Adrenal gland (tissue), 12 donors: Measurements from ENCODE around the gene ACAP3. TPM values are rescaled to one million over a fixed set of nuclear protein-coding genes. Genes with fewer than 3 reads are reported as not detected.

Experiments
- DNase-seq, 7 donors: peaks; one replicate each; pipeline ENCODE4 v3.0.0-alpha.2; 2019 to 2020
- H3K27ac ChIP-seq, 5 donors: fragments of 200-600 bp; sonication (generic) in 4 of 5; 1 replicate in 3 of 5; 2 replicates in 2 of 5; pipeline versions ENCODE4 v1.5.1 to v1.8.0; 2016 to 2020; ENCODE audit warnings: mild to moderate bottlenecking in 1 of 5
- H3K27me3 ChIP-seq: fragments of 200-600 bp; 2 replicates; pipeline ENCODE4 v1.8.0; 2021
- H3K36me3 ChIP-seq, 2 donors: fragments of 200-600 bp; replicated peaks in 1 of 2; 1 replicate in 1 of 2; 2 replicates in 1 of 2; pipeline versions ENCODE4 v1.5.1 to v1.8.0; 2018 to 2022
- H3K4me1 ChIP-seq, 2 donors: fragments of 200-600 bp; replicated peaks in 1 of 2; 1 replicate in 1 of 2; 2 replicates in 1 of 2; pipeline versions ENCODE4 v1.5.1 to v1.8.0; 2018 to 2021
- H3K4me3 ChIP-seq, 4 donors: fragments of 200-600 bp; sonication (generic) in 3 of 4; one replicate each; pipeline ENCODE4 v1.5.1; 2016 to 2018
- H3K9me3 ChIP-seq, 3 donors: fragments of 200-600 bp; sonication (generic) in 1 of 3; replicated peaks in 1 of 3; 1 replicate in 2 of 3; 2 replicates in 1 of 3; pipeline versions ENCODE4 v1.5.1 to v1.8.0; 2016 to 2021
- CTCF ChIP-seq, 6 experiments: fragments of 450-650 bp in 4 of 6; fragments of 200-600 bp in 2 of 6; sonication (generic) in 1 of 6; IDR thresholded peaks; 1 replicate in 5 of 6; 2 replicates in 1 of 6; pipeline versions ENCODE4 v1.5.1 to v1.8.0; 2016 to 2021; ENCODE audit warnings: antibody characterized with exemption in 6 of 6, mild to moderate bottlenecking in 2 of 6, moderate library complexity in 1 of 6
- POLR2A ChIP-seq, 2 donors: fragments of 450-650 bp; IDR thresholded peaks; one replicate each; pipeline ENCODE4 v1.6.1; 2017; ENCODE audit warnings: antibody characterized with exemption in 2 of 2, mild to moderate bottlenecking in 2 of 2, moderate library complexity in 1 of 2
- WGBS, 4 donors: extraction: QIAGEN DNeasy Blood & Tissue Kit in 2 of 4; methylation state at CpG; one replicate each; pipeline versions ENCODE4 v1.1.5 to v1.1.7; 2013 to 2017; 5-methylcytosine and 5-hydroxymethylcytosine counted together
- intact Hi-C, 2 donors: fragments of 100-400 bp; cut with DNase I; formaldehyde crosslinking; loops; one replicate each; pipeline versions ENCODE4 v1.14.1 to v1.15.0; 2022 to 2023
- polyA plus RNA-seq, 3 donors: library from polyadenylated mRNA; stranded (reverse); fragments of 200-250 nt in 2 of 3; fragments of 350-450 nt in 1 of 3; fragmentation: Illumina TruSeq in 1 of 3; extraction: RNeasy Lipid Tissue Mini Kit (QIAGEN cat#74804) in 1 of 3; gene quantifications; one replicate each; pipeline ENCODE4 v1.2.3, GENCODE V29; 2013 to 2014
- total RNA-seq, 9 donors: library from RNA; depleted of rRNA in 4 of 9; stranded (reverse); fragments of >200 nt in 4 of 9; fragments of 120-200 nt in 1 of 9; fragmentation: NEBNext Ultra II Directional in 1 of 9; extraction: Animal tissue kit (Norgen Biotek cat#: 25700) in 1 of 9; gene quantifications; one replicate each; pipeline versions ENCODE4 v1.1.0 to v1.2.4, GENCODE V29; 2013 to 2023
- donor health status: healthy with polysubstance abuse.
- donor health status: Bipolar disorder and iron deficiency.
- donor health status: DM: yes; HTN: yes; CAD: no.
- donor health status: DM: no; HTN: no; CAD: no.
- donor health status: DM: no; HTN: no; CAD: no.
- donor health status: DM: yes; HTN: yes; CAD: no.

The ACAP3 gene
- total and polyA plus RNA-seq, 12 donors: 5.0 to 385 (median 40.8) TPM

DNA sequence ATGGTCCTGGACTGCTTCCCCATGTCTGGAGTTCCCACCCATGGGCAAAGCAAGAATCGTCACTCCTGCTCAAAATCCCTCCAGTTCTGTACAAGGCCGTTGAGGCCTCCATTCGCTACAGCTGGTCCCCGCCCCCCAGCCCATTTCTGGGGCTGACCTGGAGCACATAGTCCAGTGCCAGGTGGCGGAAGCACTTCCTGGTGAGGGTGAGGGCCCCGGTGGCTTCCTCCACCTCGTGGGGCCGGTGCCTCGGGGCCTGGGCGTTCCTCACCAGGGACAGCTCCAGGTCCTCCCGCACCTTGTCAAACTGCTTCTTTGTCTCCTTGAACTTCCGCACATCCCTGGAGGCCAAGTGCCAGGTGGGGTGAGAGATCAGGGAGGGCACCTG is 7.4 kb downstream of the ACAP3 start:
- H3K27ac ChIP-seq: no peak overlapping the region
- no peak for DNase-seq
- TF ChIP-seq CTCF (IDR thresholded peaks at IDR 0.05) (no peak), POLR2A (IDR thresholded peaks at IDR 0.05) (no peak)
- H3K9me3 ChIP-seq: no peaks in the 10 kb centered on the region
- no peaks in the 10 kb centered on the region for H3K27me3 ChIP-seq
- H3K4me1 ChIP-seq: peaks cover 13 to 16% of the 10 kb centered on the region in 2 donors
- intact Hi-C loops: no loop called here
- H3K36me3 ChIP-seq: peaks cover 0 to 9% of the 10 kb centered on the region in 2 donors
- WGBS, 4 donors: 83 to 97% (median 87%) methylated on average over 4 to 12 of the region's 12 CpGs
- H3K4me3 ChIP-seq: no peak overlapping the region

DNA sequence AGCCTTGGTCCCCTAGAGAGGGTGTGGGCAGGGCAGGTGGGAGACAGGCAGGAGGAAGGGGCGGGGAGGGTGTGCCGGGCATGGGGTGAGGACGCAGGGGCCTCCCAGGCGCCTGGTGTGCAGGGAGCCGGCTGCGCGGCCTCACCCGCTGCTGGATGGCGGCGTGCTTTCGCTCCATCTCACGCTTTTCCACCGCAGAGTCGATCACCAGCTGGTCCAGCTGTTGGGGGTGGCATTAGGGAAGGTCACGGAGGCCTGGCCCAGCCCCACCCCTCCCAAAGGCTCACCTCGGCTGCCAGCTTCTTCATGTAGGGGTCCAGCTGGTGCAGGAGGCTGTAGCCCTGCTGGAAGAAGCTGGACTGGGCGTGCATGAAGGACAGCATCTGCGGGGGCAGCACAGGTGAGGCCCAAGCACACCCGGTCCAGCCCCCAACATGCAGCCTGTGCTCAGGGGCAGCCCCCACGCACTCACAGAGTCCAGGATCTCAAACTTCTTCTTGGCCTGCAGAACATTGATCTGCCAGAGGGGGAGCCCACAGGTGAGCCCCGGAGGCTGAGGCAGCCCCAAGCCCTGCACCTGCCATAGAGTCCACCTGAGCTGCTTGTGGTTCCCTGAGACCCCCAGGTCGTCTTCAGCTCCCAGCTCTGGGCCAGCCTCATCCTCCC is 7.9 kb downstream of the ACAP3 start:
- H3K27me3 ChIP-seq: no peaks in the 10 kb centered on the region
- intact Hi-C loops: loop anchor here in 1 of 2 donors (10.0 kb wide), 1 partner anchor 315 kb away; the partner anchor contains the start of gene PERM1
- no peaks in the 10 kb centered on the region for H3K9me3 ChIP-seq
- DNase-seq: no peak
- H3K36me3 ChIP-seq: peaks cover 0 to 9% of the 10 kb centered on the region in 2 donors
- H3K4me3 ChIP-seq: no peak overlapping the region
- H3K27ac ChIP-seq: no peak overlapping the region
- TF ChIP-seq CTCF (IDR thresholded peaks at IDR 0.05) (peak in 1 of 6 experiments; percentile 10), POLR2A (IDR thresholded peaks at IDR 0.05) (no peak)
- WGBS, 4 donors: 85 to 93% (median 90%) methylated on average over 14 to 22 of the region's 22 CpGs
- H3K4me1 ChIP-seq: peaks cover 7 to 10% of the 10 kb centered on the region in 2 donors

DNA sequence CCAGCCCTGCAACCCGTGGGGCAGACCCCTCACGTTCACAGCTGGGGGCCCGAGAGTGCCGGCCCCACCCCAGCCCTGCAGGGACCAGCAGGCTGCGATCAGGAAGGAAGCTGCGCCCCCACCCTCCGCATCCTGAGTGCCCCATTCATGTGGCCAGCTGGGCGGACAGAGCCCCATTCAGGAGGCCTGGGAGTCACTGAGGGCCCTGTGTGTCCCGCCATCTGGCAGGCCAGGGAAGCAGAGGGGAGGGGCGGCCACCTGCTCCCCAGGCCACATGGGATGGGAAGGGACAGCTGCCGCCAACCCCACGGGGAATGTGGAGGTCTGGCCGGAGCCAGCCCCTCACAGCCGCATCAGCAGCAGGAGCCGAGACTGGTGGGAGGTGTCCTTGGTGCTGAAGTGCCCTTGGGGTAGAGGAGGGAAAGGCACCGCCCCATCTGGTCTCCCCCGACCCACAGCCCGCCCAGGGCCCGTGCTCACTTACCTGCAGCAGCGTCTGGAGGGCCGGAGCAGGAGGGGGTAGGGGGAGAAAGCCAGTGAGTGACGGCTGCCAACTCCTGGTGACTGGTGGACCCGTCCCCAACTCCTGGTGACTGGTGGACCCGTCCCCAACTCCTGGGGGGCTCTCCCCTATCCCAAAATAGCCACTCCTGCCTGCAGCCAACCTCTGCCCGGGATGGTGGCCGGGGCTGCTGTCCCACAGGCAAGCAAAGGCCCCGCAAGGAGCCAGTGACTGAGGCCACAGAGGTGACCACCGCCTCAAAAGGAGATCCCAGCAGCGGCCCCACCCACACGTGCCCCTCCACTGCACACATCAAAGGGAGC is 8.7 kb downstream of the ACAP3 start:
- no peak for DNase-seq
- peaks cover 0 to 3% of the 10 kb centered on the region in 2 donors for H3K4me1 ChIP-seq
- peaks cover 0 to 9% of the 10 kb centered on the region in 2 donors for H3K36me3 ChIP-seq
- H3K9me3 ChIP-seq: no peaks in the 10 kb centered on the region
- no peak overlapping the region for H3K27ac ChIP-seq
- H3K4me3 ChIP-seq: no peak overlapping the region
- no peaks in the 10 kb centered on the region for H3K27me3 ChIP-seq
- intact Hi-C loops: loop anchor here in 1 of 2 donors (10.0 kb wide), 1 partner anchor 314 kb away; the partner anchor contains the start of gene PERM1
- TF ChIP-seq CTCF (IDR thresholded peaks at IDR 0.05) (no peak), POLR2A (IDR thresholded peaks at IDR 0.05) (no peak)
- 71 to 75% (median 74%) methylated on average over 3 to 30 of the region's 30 CpGs for WGBS, 4 donors

DNA sequence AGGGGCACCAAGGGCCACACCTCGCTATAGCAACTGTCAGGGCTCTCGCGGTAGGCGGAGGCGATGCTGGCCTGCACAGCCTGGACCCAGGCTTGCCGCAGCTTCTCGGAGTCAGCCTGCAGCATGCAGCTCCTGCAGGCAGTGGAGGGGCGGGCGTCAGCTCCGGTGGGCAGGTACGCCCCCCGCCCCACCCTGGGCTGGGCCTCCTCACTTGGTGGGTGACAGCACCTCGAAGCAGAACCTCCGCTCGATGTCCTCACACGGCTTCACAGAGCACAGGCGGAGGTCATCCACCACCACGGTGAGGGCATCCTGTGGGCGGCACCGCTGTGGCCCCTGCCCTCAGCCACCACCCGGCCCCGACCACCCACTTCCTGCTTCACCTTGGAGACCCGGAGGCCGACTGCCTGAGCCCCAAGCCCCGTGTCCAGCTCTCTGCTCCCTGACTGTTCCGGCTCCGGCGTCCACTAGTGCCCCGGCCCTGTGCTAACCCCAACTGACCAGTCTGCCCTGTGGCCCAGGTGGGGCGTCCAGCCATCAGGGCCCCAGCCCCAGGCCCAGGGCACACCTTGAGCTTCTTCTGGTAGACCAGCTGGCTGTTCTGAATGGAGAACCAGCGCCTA is 9.8 kb downstream of the ACAP3 start:
- intact Hi-C loops: loop anchor here in 1 of 2 donors (10.0 kb wide), 1 partner anchor 313 kb away; the partner anchor contains the start of gene PERM1
- no peaks in the 10 kb centered on the region for H3K4me1 ChIP-seq
- no peak for DNase-seq
- TF ChIP-seq POLR2A (IDR thresholded peaks at IDR 0.05) (no peak), CTCF (IDR thresholded peaks at IDR 0.05) (no peak)
- H3K9me3 ChIP-seq: no peaks in the 10 kb centered on the region
- H3K36me3 ChIP-seq: peaks cover 0 to 9% of the 10 kb centered on the region in 2 donors
- H3K27ac ChIP-seq: no peak overlapping the region
- WGBS, 4 donors: 87 to 93% (median 91%) methylated on average over 10 to 31 of the region's 31 CpGs; no CpG with 5 or more reads in 1 of the 4 donors
- H3K27me3 ChIP-seq: no peaks in the 10 kb centered on the region
- no peak overlapping the region for H3K4me3 ChIP-seq
